CD14-positive monocyte (primary cell): ENCODE results near the gene VTI1A. TPM values are rescaled to one million over a fixed set of nuclear protein-coding genes. Genes with fewer than 3 reads are reported as not detected.
A peak's percentile ranks its signal among the peaks of the same experiment; 100 is the strongest.

Experiments used
- DNase-seq, 3 donors: peaks; one replicate each; pipeline ENCODE4 v3.0.0-alpha.2; 2011 to 2022
- H2AFZ ChIP-seq: 2 replicates; pipeline ENCODE4 v1.6.0; 2012; ENCODE audit warnings: mild to moderate bottlenecking, low read depth, low read length, inconsistent platforms; ENCODE audit not compliant: insufficient read depth, poor library complexity, severe bottlenecking
- H3K27ac ChIP-seq, 2 donors: 1 replicate in 1 of 2; 2 replicates in 1 of 2; pipeline ENCODE4 v1.5.1; 2012 to 2013; ENCODE audit warnings: low read length in 2 of 2, control low read depth in 1 of 2, inconsistent platforms in 1 of 2, low read depth in 1 of 2, mild to moderate bottlenecking in 1 of 2
- H3K27me3 ChIP-seq, 2 donors: one replicate each; pipeline versions ENCODE4 v1.6.0 to v1.6.1; 2011 to 2013; ENCODE audit warnings: low read length in 2 of 2; ENCODE audit not compliant: control insufficient read depth in 2 of 2, insufficient read depth in 2 of 2
- H3K36me3 ChIP-seq, 2 donors: replicated peaks in 1 of 2; 1 replicate in 1 of 2; 2 replicates in 1 of 2; pipeline versions ENCODE4 v1.5.1 to v1.6.1; 2012 to 2013; ENCODE audit warnings: low read length in 2 of 2, control low read depth in 1 of 2, inconsistent platforms in 1 of 2, mild to moderate bottlenecking in 1 of 2; ENCODE audit not compliant: insufficient read depth in 2 of 2, control insufficient read depth in 1 of 2
- H3K4me1 ChIP-seq, 2 donors: 1 replicate in 1 of 2; 2 replicates in 1 of 2; pipeline versions ENCODE4 v1.5.1 to v1.6.1; 2012 to 2013; ENCODE audit warnings: low read length in 2 of 2, control low read depth in 1 of 2, inconsistent platforms in 1 of 2, mild to moderate bottlenecking in 1 of 2, moderate library complexity in 1 of 2; ENCODE audit not compliant: insufficient read depth in 2 of 2, control insufficient read depth in 1 of 2
- H3K4me2 ChIP-seq: replicated peaks from 2 replicates; pipeline ENCODE3; 2012; ENCODE audit warnings: low read length, moderate library complexity, mild to moderate bottlenecking; ENCODE audit not compliant: poor library complexity, severe bottlenecking; ENCODE audit errors: extremely low read depth
- H3K4me3 ChIP-seq, 3 experiments: fragments of 200-600 bp in 1 of 3; sonication (generic) in 1 of 3; replicated peaks in 1 of 3; 1 replicate in 2 of 3; 2 replicates in 1 of 3; pipeline ENCODE4 v1.5.1; 2011 to 2013; ENCODE audit warnings: low read length in 3 of 3, mild to moderate bottlenecking in 3 of 3, control low read depth in 2 of 3, low read depth in 2 of 3, inconsistent platforms in 1 of 3, moderate library complexity in 1 of 3
- H3K79me2 ChIP-seq: 2 replicates; pipeline ENCODE4 v1.6.0; 2012; ENCODE audit warnings: mild to moderate bottlenecking, control low read depth, inconsistent platforms, low read length, moderate library complexity; ENCODE audit not compliant: insufficient read depth
- H3K9ac ChIP-seq: 2 replicates; pipeline ENCODE4 v1.6.0; 2017; ENCODE audit warnings: low read length, mild to moderate bottlenecking; ENCODE audit not compliant: insufficient read depth, poor library complexity, severe bottlenecking
- H3K9me3 ChIP-seq, 2 donors: replicated peaks in 1 of 2; 1 replicate in 1 of 2; 2 replicates in 1 of 2; pipeline versions ENCODE4 v1.5.1 to v1.6.1; 2012 to 2013; ENCODE audit warnings: low read length in 2 of 2, control low read depth in 1 of 2; ENCODE audit not compliant: control insufficient read depth in 1 of 2, insufficient read depth in 1 of 2
- H4K20me1 ChIP-seq: 2 replicates; pipeline ENCODE4 v1.6.0; 2012; ENCODE audit warnings: mild to moderate bottlenecking, low read length, control low read depth, moderate library complexity; ENCODE audit not compliant: insufficient read depth
- H3K27ac Mint-ChIP-seq, 7 donors: one replicate each; pipeline ENCODE4 v1.8.0; 2020; ENCODE audit warnings: mild to moderate bottlenecking in 7 of 7, mixed read lengths in 7 of 7, moderate library complexity in 6 of 7, inconsistent platforms in 2 of 7
- H3K27me3 Mint-ChIP-seq, 3 donors: one replicate each; pipeline ENCODE4 v1.8.0; 2021 to 2022; ENCODE audit warnings: low read depth in 3 of 3, mild to moderate bottlenecking in 3 of 3, mixed read lengths in 3 of 3, moderate library complexity in 3 of 3, inconsistent platforms in 1 of 3
- H3K36me3 Mint-ChIP-seq, 2 donors: one replicate each; pipeline ENCODE4 v1.8.0; 2020; ENCODE audit warnings: mixed read lengths in 2 of 2, inconsistent platforms in 1 of 2, mild to moderate bottlenecking in 1 of 2
- H3K4me1 Mint-ChIP-seq: one replicate; pipeline ENCODE4 v1.8.0; 2020; ENCODE audit warnings: mild to moderate bottlenecking, mixed read lengths
- H3K4me3 Mint-ChIP-seq, 2 donors: one replicate each; pipeline ENCODE4 v1.8.0; 2020; ENCODE audit warnings: mild to moderate bottlenecking in 2 of 2, mixed read lengths in 2 of 2, moderate library complexity in 1 of 2
- H3K9me3 Mint-ChIP-seq, 7 donors: one replicate each; pipeline ENCODE4 v1.8.0; 2020 to 2022; ENCODE audit warnings: mixed read lengths in 7 of 7, mild to moderate bottlenecking in 6 of 7, moderate library complexity in 6 of 7, inconsistent platforms in 2 of 7
- WGBS: methylation state at CpG from one replicate; pipeline ENCODE4 v1.1.5; 2013; ENCODE audit warnings: missing lambda C conversion rate; ENCODE audit not compliant: insufficient coverage; 5-methylcytosine and 5-hydroxymethylcytosine counted together
- intact Hi-C, 2 donors: fragments of 100-400 bp; cut with micrococcal nuclease; formaldehyde crosslinking; loops; one replicate each; pipeline versions ENCODE4 v1.15.0 to v1.15.1; 2023
- polyA plus RNA-seq, 3 donors: library from polyadenylated mRNA; depleted of rRNA in 1 of 3; unstranded in 2 of 3; stranded (reverse) in 1 of 3; fragments of 300-500 nt in 2 of 3; fragments of >200 nt in 1 of 3; fragmentation: Illumina TruSeq in 2 of 3; gene quantifications; 1 replicate in 2 of 3; 2 replicates in 1 of 3; pipeline ENCODE4 v1.2.3, GENCODE V29; 2012 to 2021
- TF ChIP-seq, protein P1 (sequence below): fragments of 200-600 bp; IDR thresholded peaks from one replicate; pipeline ENCODE4 v1.8.0; 2022; ENCODE audit warnings: antibody characterized with exemption, mild to moderate bottlenecking

VTI1A gene
- polyA plus RNA-seq, 3 donors, result 23.6 to 25.4 (median 24.1) TPM

DNA sequence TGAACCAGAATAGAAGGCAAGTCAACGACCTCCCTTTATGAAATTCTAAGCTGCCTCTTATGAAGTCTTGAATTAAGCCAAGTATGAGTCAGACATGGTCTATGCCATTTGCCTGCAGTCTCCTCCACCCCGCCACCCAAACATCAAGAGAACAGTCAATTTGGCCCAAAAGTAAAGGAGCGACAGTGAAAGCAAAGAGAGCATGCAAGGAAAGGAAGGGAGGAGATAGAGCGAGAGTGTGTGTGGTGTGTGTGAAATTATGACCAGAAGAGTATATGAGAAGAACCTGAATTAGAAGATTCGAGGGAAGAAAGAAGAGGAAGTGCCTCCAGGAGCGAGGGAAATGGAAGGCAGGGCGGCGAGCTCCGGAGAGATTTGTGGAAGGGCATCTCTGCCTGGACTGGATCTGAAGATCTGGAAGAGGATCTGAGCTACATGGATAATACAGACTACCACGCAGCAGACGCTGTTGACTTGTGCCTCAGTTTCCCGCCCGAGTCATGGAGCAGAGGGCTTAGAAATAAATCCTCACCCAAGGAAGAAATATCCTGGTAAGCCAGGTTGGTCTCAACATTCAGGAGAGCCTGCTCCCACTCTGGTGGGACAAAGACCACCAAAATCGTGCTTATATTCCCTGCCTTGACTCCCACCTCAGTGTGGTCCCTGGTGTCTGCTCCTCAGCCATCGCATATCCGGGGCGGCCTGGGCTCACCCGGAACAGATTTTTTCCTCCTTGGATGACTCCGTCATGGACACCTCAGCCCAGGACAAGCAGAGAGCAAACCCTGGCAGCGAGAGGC lies 760 bp upstream of the VTI1A start:
- peaks cover 0 to 2% (median 0%) of the 10 kb centered on the region in 7 donors for H3K9me3 Mint-ChIP-seq
- Histone ChIP-seq H3K4me1 (peaks cover 24 to 34% of the 10 kb centered on the region in 2 donors), H3K4me2 (peak overlapping the region; percentile 95), H3K27me3 (no peaks in the 10 kb centered on the region), H3K9me3 (no peaks in the 10 kb centered on the region), H3K27ac (peak overlapping the region; percentile 85 to 100), H2AFZ (peak overlapping the region; percentile 98), H3K9ac (peak overlapping the region; percentile 97), H3K4me3 (peak overlapping the region; percentile 63 to 98 (median 96)), H3K36me3 (peaks cover 31 to 47% of the 10 kb centered on the region in 2 donors), H4K20me1 (peaks cover 9% of the 10 kb centered on the region), H3K79me2 (peaks cover 67% of the 10 kb centered on the region)
- 2% methylated on average over 14 of the region's 20 CpGs for WGBS
- peaks cover 22% of the 10 kb centered on the region for H3K4me1 Mint-ChIP-seq
- H3K27ac Mint-ChIP-seq, result peak overlapping the region; percentile 93 to 99 (median 97)
- intact Hi-C loops, result loop anchor here in 1 of 2 donors (5.0 kb wide), 2 partner anchors 59 to 264 kb away; partner anchors contain the start of gene GPAM
- TF ChIP-seq, protein P1, sequence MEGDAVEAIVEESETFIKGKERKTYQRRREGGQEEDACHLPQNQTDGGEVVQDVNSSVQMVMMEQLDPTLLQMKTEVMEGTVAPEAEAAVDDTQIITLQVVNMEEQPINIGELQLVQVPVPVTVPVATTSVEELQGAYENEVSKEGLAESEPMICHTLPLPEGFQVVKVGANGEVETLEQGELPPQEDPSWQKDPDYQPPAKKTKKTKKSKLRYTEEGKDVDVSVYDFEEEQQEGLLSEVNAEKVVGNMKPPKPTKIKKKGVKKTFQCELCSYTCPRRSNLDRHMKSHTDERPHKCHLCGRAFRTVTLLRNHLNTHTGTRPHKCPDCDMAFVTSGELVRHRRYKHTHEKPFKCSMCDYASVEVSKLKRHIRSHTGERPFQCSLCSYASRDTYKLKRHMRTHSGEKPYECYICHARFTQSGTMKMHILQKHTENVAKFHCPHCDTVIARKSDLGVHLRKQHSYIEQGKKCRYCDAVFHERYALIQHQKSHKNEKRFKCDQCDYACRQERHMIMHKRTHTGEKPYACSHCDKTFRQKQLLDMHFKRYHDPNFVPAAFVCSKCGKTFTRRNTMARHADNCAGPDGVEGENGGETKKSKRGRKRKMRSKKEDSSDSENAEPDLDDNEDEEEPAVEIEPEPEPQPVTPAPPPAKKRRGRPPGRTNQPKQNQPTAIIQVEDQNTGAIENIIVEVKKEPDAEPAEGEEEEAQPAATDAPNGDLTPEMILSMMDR, result peak; percentile 37
- H3K27me3 Mint-ChIP-seq, result peaks cover 0 to 3% (median 1%) of the 10 kb centered on the region in 3 donors
- H3K36me3 Mint-ChIP-seq, result peaks cover 36 to 43% of the 10 kb centered on the region in 2 donors
- peak overlapping the region; percentile 96 to 99 for H3K4me3 Mint-ChIP-seq
- peak; percentile 32 to 49 (median 45) for DNase-seq

DNA sequence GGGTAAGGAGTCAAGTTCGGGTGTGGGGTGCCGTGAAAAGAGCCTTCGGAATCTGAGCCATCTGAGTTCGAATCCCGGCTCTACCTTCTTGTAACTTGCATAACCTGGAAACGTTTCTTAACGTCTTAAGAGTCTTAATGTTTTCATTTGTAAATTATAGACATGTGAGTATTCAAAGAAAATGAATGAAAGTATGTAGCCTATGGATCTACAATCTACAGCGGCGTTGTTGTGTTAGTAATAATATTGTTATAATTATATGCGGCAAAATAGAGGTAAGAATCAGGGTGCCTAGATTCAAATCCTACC lies 559 bp downstream of the VTI1A start:
- H3K36me3 ChIP-seq, result peaks cover 18 to 37% of the 10 kb centered on the region in 2 donors
- H4K20me1 ChIP-seq, result peaks cover 21% of the 10 kb centered on the region
- H3K36me3 Mint-ChIP-seq, result peaks cover 26 to 34% of the 10 kb centered on the region in 2 donors
- intact Hi-C loops, result loop anchor here in 1 of 2 donors (5.0 kb wide), 2 partner anchors 60 to 265 kb away; partner anchors contain the start of gene GPAM
- peak overlapping the region; percentile 93 to 99 (median 97) for H3K27ac Mint-ChIP-seq
- peak overlapping the region; percentile 63 to 98 (median 96) for H3K4me3 ChIP-seq
- peak overlapping the region; percentile 85 to 100 for H3K27ac ChIP-seq
- H3K4me1 ChIP-seq, result peaks cover 24 to 34% of the 10 kb centered on the region in 2 donors
- H3K4me3 Mint-ChIP-seq, result peak overlapping the region; percentile 96 to 99
- H3K9me3 Mint-ChIP-seq, result peaks cover 0 to 2% (median 0%) of the 10 kb centered on the region in 7 donors
- H3K79me2 ChIP-seq, result peaks cover 77% of the 10 kb centered on the region
- H3K27me3 ChIP-seq, result no peaks in the 10 kb centered on the region
- H3K9ac ChIP-seq, result peak overlapping the region; percentile 97
- 0% methylated on average over 2 of the region's 10 CpGs for WGBS
- TF ChIP-seq, protein P1, result no peak
- no peaks in the 10 kb centered on the region for H3K9me3 ChIP-seq
- peaks cover 0 to 3% (median 1%) of the 10 kb centered on the region in 3 donors for H3K27me3 Mint-ChIP-seq
- H3K4me1 Mint-ChIP-seq, result peaks cover 24% of the 10 kb centered on the region
- H3K4me2 ChIP-seq, result peak overlapping the region; percentile 95
- no peak for DNase-seq
- peak overlapping the region; percentile 98 for H2AFZ ChIP-seq
